HUES48 (cell line): ENCODE results near the gene COMMD3.
"Not testable (repeated sequence)": the region's sequence is repeated elsewhere in the genome, so short reads cannot be mapped to it uniquely, and the experiment has no call there.

Experiments
- H3K27ac ChIP-seq: one replicate; pipeline ENCODE4 v1.7.0; 2013; ENCODE audit warnings: low read depth, low read length, inconsistent platforms
- H3K27me3 ChIP-seq: 2 replicates; pipeline ENCODE4 v1.6.1; 2013; ENCODE audit warnings: mild to moderate bottlenecking, low read length; ENCODE audit not compliant: control insufficient read depth, insufficient read depth
- H3K36me3 ChIP-seq: 2 replicates; pipeline ENCODE4 v1.6.1; 2013; ENCODE audit warnings: low read length; ENCODE audit not compliant: control insufficient read depth, insufficient read depth
- H3K4me1 ChIP-seq: 2 replicates; pipeline ENCODE4 v1.6.1; 2013; ENCODE audit warnings: mild to moderate bottlenecking, low read length; ENCODE audit not compliant: control insufficient read depth, insufficient read depth
- H3K4me3 ChIP-seq: 2 replicates; pipeline ENCODE4 v1.5.1; 2013; ENCODE audit warnings: mild to moderate bottlenecking, low read depth, low read length
- H3K9ac ChIP-seq: 2 replicates; pipeline ENCODE4 v1.6.1; 2013; ENCODE audit warnings: mild to moderate bottlenecking, low read depth, low read length, moderate library complexity
- H3K9me3 ChIP-seq: 2 replicates; pipeline ENCODE4 v1.6.1; 2013; ENCODE audit warnings: low read length; ENCODE audit not compliant: control insufficient read depth, insufficient read depth

Gene COMMD3

GRCh38 chr10:22351131-22351703 is 35.0 kb downstream of the COMMD3 start:
- Histone ChIP-seq H3K9ac (no peak overlapping the region), H3K27ac (no peak overlapping the region), H3K9me3 (no peaks in the 10 kb centered on the region), H3K4me1 (no peaks in the 10 kb centered on the region), H3K4me3 (no peak overlapping the region), H3K27me3 (peaks cover 44% of the 10 kb centered on the region), H3K36me3 (no peaks in the 10 kb centered on the region)

- no peaks in the 10 kb centered on the region for H3K9me3 ChIP-seq
- no peak overlapping the region for H3K27ac ChIP-seq
- H3K27me3 ChIP-seq: 0 out of 2 replicates have a peak, but pooled peaks cover 4% of the 10 kb centered on the region
- H3K4me3 ChIP-seq: no peak overlapping the region
- no peak overlapping the region for H3K9ac ChIP-seq
- H3K36me3 ChIP-seq: no peaks in the 10 kb centered on the region
- H3K4me1 ChIP-seq: no peaks in the 10 kb centered on the region
Observed at GRCh38 chr10:22356324-22356873, 40.2 kb downstream of the COMMD3 start.

- not testable (repeated sequence) for H3K36me3 ChIP-seq, H3K9me3 ChIP-seq, H3K27me3 ChIP-seq, H3K4me3 ChIP-seq, H3K4me1 ChIP-seq, H3K9ac ChIP-seq, H3K27ac ChIP-seq
Observed at GRCh38 chr10:22357770-22358169, 41.6 kb downstream of the COMMD3 start.

GRCh38 chr10:22363305-22363704 is 47.1 kb downstream of the COMMD3 start:
- Histone ChIP-seq H3K9me3 (no peaks in the 10 kb centered on the region), H3K36me3 (no peaks in the 10 kb centered on the region), H3K27me3 (no peaks in the 10 kb centered on the region), H3K4me3 (no peak overlapping the region), H3K9ac (no peak overlapping the region), H3K4me1 (no peaks in the 10 kb centered on the region), H3K27ac (no peak overlapping the region)

GRCh38 chr10:22364407-22365140 is 48.4 kb downstream of the COMMD3 start:
- Histone ChIP-seq H3K4me3 (no peak overlapping the region), H3K9me3 (no peaks in the 10 kb centered on the region), H3K4me1 (no peaks in the 10 kb centered on the region), H3K9ac (no peak overlapping the region), H3K27ac (no peak overlapping the region), H3K27me3 (no peaks in the 10 kb centered on the region), H3K36me3 (no peaks in the 10 kb centered on the region)

- H3K4me3 ChIP-seq: no peak overlapping the region
Observed at GRCh38 chr10:22365233-22365632, 49.0 kb downstream of the COMMD3 start.

GRCh38 chr10:22365644-22366434 is 49.7 kb downstream of the COMMD3 start:
- no peaks in the 10 kb centered on the region for H3K27me3 ChIP-seq
- H3K4me3 ChIP-seq: no peak overlapping the region
- no peak overlapping the region for H3K27ac ChIP-seq
- no peak overlapping the region for H3K9ac ChIP-seq
- H3K4me1 ChIP-seq: no peaks in the 10 kb centered on the region
- no peaks in the 10 kb centered on the region for H3K36me3 ChIP-seq
- H3K9me3 ChIP-seq: no peaks in the 10 kb centered on the region

More at GRCh38 chr10:22365233-22365632, 49.0 kb downstream of the COMMD3 start:
- Histone ChIP-seq H3K27ac (no peak overlapping the region), H3K9me3 (no peaks in the 10 kb centered on the region), H3K9ac (no peak overlapping the region), H3K4me1 (no peaks in the 10 kb centered on the region), H3K36me3 (no peaks in the 10 kb centered on the region), H3K27me3 (no peaks in the 10 kb centered on the region)

- Histone ChIP-seq H3K27me3 (no peaks in the 10 kb centered on the region), H3K36me3 (no peaks in the 10 kb centered on the region), H3K9ac (no peak overlapping the region), H3K9me3 (no peaks in the 10 kb centered on the region), H3K4me3 (no peak overlapping the region), H3K4me1 (no peaks in the 10 kb centered on the region), H3K27ac (no peak overlapping the region)
Observed at GRCh38 chr10:22366435-22366703, 50.2 kb downstream of the COMMD3 start.

GRCh38 chr10:22366771-22367170 is 50.6 kb downstream of the COMMD3 start:
- no peak overlapping the region for H3K27ac ChIP-seq
- no peak overlapping the region for H3K9ac ChIP-seq
- H3K9me3 ChIP-seq: no peaks in the 10 kb centered on the region
- no peaks in the 10 kb centered on the region for H3K36me3 ChIP-seq
- no peaks in the 10 kb centered on the region for H3K4me1 ChIP-seq
- no peak overlapping the region for H3K4me3 ChIP-seq
- H3K27me3 ChIP-seq: no peaks in the 10 kb centered on the region

- H3K36me3 ChIP-seq: no peaks in the 10 kb centered on the region
- H3K4me1 ChIP-seq: no peaks in the 10 kb centered on the region
- no peak overlapping the region for H3K27ac ChIP-seq
- H3K4me3 ChIP-seq: no peak overlapping the region
- H3K27me3 ChIP-seq: no peaks in the 10 kb centered on the region
- no peaks in the 10 kb centered on the region for H3K9me3 ChIP-seq
- H3K9ac ChIP-seq: no peak overlapping the region
Observed at GRCh38 chr10:22367471-22367870, 51.3 kb downstream of the COMMD3 start.

GRCh38 chr10:22368402-22368801 is 52.2 kb downstream of the COMMD3 start:
- Histone ChIP-seq H3K9ac (no peak overlapping the region), H3K9me3 (no peaks in the 10 kb centered on the region), H3K4me1 (no peaks in the 10 kb centered on the region)

More at GRCh38 chr10:22368402-22368801, 52.2 kb downstream of the COMMD3 start:
- Histone ChIP-seq H3K27ac (no peak overlapping the region), H3K4me3 (no peak overlapping the region), H3K36me3 (no peaks in the 10 kb centered on the region), H3K27me3 (no peaks in the 10 kb centered on the region)
